Tibial nerve (tissue), 4 donors: ENCODE measurements around the gene USP20.

Experiments used
- EP300 ChIP-seq, 2 donors: sonication (generic); formaldehyde crosslinking; IDR thresholded peaks; one replicate each; pipeline ENCODE4 v1.6.1; 2017; ENCODE audit warnings: antibody characterized with exemption in 2 of 2, mild to moderate bottlenecking in 1 of 2
- POLR2A ChIP-seq, 2 donors: fragments of 450-650 bp; IDR thresholded peaks; one replicate each; pipeline ENCODE4 v1.6.1; 2017; ENCODE audit warnings: antibody characterized with exemption in 2 of 2, mild to moderate bottlenecking in 2 of 2, moderate library complexity in 2 of 2
- TF ChIP-seq, protein P1 (sequence below), 5 experiments: fragments of 200-600 bp in 3 of 5; fragments of 450-650 bp in 2 of 5; sonication (generic) in 3 of 5; IDR thresholded peaks; one replicate each; pipeline ENCODE4 v1.5.1; 2016 to 2019; ENCODE audit warnings: antibody characterized with exemption in 5 of 5, mild to moderate bottlenecking in 3 of 5, moderate library complexity in 2 of 5

- TF ChIP-seq POLR2A (IDR thresholded peaks at IDR 0.05) (no peak), EP300 (IDR thresholded peaks at IDR 0.05) (no peak)
- TF ChIP-seq, protein P1, sequence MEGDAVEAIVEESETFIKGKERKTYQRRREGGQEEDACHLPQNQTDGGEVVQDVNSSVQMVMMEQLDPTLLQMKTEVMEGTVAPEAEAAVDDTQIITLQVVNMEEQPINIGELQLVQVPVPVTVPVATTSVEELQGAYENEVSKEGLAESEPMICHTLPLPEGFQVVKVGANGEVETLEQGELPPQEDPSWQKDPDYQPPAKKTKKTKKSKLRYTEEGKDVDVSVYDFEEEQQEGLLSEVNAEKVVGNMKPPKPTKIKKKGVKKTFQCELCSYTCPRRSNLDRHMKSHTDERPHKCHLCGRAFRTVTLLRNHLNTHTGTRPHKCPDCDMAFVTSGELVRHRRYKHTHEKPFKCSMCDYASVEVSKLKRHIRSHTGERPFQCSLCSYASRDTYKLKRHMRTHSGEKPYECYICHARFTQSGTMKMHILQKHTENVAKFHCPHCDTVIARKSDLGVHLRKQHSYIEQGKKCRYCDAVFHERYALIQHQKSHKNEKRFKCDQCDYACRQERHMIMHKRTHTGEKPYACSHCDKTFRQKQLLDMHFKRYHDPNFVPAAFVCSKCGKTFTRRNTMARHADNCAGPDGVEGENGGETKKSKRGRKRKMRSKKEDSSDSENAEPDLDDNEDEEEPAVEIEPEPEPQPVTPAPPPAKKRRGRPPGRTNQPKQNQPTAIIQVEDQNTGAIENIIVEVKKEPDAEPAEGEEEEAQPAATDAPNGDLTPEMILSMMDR (IDR thresholded peaks at IDR 0.05): no peak
Measured at GRCh38 chr9:129850821-129851550, 15.7 kb downstream of the USP20 start.
